ENCODE measurements around the gene BST1.

DNA sequence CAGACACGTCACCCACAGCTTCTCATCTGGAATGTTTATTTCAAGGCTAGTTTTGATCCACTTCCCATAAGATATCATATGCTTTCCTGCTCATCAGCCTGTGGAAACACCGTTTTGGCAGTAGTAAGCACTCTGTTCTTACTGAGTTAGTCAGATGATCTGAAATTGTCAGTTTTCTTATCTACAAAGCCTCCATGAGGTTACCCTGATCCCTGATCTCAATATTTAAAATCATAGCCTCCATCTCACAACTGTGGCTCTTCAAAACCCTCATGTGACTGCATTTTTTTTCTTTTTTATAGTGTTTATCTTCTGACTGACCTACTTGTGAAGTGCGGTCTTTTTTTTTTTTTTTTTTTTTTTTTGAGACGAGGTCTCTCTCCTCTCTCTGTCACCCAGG is 22.7 kb downstream of the BST1 start:
- TF ChIP-seq, protein P1, sequence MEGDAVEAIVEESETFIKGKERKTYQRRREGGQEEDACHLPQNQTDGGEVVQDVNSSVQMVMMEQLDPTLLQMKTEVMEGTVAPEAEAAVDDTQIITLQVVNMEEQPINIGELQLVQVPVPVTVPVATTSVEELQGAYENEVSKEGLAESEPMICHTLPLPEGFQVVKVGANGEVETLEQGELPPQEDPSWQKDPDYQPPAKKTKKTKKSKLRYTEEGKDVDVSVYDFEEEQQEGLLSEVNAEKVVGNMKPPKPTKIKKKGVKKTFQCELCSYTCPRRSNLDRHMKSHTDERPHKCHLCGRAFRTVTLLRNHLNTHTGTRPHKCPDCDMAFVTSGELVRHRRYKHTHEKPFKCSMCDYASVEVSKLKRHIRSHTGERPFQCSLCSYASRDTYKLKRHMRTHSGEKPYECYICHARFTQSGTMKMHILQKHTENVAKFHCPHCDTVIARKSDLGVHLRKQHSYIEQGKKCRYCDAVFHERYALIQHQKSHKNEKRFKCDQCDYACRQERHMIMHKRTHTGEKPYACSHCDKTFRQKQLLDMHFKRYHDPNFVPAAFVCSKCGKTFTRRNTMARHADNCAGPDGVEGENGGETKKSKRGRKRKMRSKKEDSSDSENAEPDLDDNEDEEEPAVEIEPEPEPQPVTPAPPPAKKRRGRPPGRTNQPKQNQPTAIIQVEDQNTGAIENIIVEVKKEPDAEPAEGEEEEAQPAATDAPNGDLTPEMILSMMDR (conservative IDR thresholded peaks at IDR 0.05; ENCODE audit: low read depth, low read length), result no peak
- TF ChIP-seq EZH2phosphoT487 (IDR thresholded peaks at IDR 0.05; ENCODE audit: borderline replicate concordance, low read length) (no peak), EZH2 (IDR thresholded peaks at IDR 0.05; ENCODE audit: low read length, unreplicated experiment) (no peak)
